ENCODE results near the gene PLS3.
"Not testable (repeated sequence)": the region's sequence is repeated elsewhere in the genome, so short reads cannot be mapped to it uniquely, and the experiment has no call there.

The PLS3 gene, protein sequence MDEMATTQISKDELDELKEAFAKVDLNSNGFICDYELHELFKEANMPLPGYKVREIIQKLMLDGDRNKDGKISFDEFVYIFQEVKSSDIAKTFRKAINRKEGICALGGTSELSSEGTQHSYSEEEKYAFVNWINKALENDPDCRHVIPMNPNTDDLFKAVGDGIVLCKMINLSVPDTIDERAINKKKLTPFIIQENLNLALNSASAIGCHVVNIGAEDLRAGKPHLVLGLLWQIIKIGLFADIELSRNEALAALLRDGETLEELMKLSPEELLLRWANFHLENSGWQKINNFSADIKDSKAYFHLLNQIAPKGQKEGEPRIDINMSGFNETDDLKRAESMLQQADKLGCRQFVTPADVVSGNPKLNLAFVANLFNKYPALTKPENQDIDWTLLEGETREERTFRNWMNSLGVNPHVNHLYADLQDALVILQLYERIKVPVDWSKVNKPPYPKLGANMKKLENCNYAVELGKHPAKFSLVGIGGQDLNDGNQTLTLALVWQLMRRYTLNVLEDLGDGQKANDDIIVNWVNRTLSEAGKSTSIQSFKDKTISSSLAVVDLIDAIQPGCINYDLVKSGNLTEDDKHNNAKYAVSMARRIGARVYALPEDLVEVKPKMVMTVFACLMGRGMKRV

DNA sequence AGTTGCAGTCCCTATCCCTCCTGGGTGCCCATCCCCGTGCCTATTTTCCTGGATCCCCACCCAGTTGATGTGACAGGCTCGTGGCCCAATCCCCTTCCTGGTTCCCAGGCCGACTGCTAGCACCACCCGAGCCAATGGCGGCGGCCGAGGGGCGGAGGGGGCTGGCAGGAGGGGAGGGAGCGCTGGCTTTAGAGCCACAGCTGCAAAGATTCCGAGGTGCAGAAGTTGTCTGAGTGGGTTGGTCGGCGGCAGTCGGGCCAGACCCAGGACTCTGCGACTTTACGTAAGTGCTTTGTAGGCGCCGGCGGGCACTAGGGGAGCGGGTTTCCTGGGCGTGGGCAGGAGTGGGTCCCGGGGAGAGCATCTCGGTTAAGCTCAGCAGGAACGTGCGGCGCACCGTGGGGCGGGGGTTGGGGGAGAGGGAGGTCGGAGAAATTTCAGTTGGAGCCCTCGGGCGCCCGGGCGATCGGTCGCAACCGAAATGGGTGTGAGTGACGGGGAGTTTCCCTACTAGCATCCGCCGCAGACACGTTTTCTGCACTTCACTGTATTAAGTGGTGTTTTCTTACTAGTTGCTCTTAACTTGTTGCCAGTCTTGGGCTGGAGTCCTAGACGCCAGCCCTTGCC is at the start of gene PLS3:
PLS3 (plus strand) TSS at position 197 of the 627 bp plus-strand sequence. CDS start 49,077 bp downstream, outside the sequence.
- no peak for DNase-seq (ENCODE audit: low spot score)

DNA sequence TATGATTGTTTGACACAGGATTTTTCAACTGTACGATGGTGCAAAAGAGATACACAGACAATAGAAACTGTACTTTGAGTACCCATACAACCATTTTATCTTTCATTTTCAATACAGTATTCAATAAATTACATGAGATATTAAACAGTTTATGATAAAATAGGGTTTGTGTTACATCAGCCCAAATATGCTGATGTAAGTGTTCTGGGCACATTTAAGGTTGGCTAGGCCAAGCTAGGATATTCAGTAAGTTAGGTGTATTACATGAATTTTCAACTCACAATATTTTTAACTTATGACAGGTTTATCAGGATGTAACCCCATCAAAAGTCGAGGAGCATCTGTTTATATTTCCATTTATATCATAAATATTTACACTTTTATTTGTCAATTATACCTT is 42.9 kb upstream of the PLS3 start:
- no peak for DNase-seq (ENCODE audit: low spot score)

DNA sequence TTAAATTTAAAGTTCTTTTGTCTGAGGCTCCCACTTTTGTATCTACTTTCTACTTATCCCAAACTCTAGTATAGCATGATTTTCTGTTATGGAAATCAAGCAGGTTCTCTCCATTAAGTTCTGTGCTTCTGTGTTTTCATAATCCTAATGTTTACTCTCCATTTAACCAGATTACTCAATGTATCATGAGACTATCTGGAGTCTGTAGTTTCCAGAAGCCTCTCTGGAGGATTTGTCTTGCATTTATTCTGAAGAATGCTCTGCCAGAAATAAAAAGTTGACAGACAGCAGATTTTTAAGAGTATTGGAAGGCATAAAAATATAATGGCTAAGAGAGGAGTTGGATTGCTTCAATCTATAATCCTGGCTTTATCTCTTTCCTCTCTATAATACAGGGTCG is 39.2 kb upstream of the PLS3 start:
- no peak for DNase-seq (ENCODE audit: low spot score)

DNA sequence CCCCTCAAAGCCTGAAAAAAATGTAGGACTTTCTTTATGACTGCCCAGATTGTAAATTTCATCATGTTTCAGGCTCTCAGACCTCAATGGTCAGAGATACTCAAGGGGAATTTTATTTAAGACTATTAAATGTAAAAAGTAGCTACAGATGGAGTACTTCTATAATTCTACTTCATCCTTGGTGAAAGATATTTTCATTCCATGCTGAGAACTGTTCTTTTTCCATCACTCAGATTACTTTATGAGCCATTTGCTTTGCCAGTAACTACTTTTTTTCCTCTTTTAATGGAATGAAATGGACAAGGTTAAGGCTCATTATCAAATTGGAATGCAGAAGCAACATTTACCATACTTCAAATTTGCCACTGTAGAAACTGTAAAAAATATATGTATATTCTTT is 38.0 kb upstream of the PLS3 start:
- DNase-seq (ENCODE audit: low spot score): no peak

DNA sequence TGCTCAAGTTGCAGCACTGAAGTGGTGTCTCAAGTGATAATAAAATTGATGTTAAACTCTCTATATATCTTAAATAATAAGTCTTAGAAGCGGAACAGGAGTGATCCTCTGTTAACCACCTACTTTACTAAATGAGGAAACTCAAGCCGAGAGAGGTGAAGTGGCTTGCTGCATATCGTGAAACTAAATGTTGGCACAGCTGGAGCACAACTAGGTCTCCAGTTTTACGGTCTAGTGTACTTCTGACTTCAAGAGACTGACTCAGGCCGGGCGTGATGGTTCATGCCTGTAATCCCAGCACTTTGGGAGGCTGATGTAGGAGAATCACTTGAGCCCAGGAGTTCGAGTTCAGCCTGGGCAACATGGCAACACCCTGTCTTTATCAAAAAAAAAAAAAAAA is 35.5 kb upstream of the PLS3 start:
- DNase-seq (ENCODE audit: low spot score): no peak

DNA sequence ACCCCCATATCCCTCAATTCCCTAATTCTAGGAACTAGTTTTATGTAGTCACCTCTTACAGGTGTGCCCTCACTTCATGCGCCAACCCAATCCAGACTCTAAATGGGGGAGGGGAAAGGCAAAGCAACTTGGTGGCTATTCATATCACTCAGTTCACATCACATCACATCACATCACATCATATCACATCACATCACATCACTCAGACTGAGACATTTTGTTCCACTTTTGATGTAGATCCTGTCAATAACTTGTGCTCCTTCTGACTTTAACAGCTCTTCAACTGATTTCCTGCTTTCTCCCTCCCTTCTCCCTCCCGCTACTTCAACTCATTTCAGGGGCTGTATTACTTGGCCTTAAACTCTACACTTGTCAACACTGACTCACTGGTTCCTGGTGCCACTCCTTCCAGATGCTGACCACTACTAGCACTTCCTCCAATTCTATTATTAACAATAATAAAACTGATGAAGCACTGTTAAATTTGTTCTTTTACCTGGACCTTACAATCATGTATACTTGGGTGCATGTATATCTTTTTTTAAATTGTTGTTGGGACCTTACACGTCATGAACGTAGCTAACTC is 29.1 kb upstream of the PLS3 start:
- no peak for DNase-seq (ENCODE audit: low spot score)

DNA sequence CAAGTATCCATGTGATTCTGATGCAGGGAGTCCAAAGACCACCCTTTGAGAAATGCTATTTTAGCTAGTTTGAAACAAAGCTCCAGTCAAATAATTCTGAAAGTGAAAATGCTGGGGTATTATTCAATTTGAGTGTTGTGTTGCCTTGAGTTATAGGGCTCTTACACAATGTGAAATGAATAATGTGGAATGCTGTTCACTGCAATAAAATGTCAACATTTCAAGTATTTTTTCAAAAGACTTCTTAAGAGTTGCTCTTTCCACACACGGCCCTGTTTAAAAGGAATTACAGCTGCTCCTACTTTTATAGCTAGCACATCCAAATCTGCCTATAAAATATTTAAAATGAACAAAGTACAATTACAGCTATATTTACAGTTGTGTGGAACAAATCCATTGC is 27.5 kb upstream of the PLS3 start:
- no peak for DNase-seq (ENCODE audit: low spot score)

DNA sequence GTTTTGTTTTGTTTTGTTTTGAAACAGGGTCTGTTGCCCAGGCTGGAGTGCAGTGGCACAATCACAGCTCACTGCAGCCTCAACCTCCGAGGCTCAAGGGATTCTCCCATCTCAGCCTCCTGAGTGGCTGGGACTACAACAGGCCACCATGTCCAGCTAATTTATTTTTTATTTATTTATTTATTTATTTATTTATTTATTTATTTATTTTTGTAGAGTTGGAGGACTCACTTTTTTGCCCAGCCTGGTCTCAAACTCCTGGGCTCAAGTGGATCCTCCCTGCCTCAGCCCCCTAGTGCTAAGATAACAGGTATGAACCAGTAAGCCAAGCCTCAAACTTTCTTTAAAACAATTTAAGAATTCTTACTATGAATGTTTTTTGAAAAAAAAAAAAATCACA is 26.6 kb upstream of the PLS3 start:
- no peak for DNase-seq (ENCODE audit: low spot score)

DNA sequence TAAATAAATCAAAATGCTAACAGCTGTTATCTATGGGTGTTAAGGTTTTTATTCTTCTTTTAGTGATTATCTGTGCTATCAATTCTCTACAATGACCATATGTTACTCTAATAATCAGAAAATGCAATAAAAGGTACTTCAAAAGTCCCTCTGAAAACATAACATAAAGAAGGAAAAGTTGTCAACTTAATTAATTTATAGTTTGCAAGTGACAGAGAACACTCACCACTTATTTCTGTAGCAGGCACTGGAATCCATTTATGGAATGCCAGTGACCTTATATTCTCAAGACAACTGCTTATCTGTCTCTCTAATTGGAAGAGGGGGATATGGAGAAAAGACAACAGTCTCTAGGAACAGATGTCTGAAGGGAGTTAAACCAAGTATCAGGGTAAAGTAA is 25.6 kb upstream of the PLS3 start:
- no peak for DNase-seq (ENCODE audit: low spot score)

DNA sequence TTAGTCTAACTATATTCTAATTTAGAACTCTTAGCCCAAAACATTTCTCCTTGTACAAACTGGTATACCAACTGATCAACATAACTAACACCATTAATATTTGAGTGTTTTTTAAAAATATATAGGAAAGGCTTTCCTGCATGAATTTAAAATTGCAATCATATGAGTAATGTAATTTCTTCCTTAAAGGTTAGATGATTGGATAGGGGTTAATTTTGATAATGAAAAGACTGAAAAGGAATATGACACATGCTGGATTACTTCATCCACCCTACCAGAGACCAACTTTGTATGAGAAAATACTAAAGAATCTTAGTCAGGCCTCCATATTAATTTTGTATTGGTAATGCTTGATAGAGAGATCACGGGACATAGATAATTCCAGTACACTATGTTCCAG is 25.1 kb upstream of the PLS3 start:
- DNase-seq (ENCODE audit: low spot score): no peak

DNA sequence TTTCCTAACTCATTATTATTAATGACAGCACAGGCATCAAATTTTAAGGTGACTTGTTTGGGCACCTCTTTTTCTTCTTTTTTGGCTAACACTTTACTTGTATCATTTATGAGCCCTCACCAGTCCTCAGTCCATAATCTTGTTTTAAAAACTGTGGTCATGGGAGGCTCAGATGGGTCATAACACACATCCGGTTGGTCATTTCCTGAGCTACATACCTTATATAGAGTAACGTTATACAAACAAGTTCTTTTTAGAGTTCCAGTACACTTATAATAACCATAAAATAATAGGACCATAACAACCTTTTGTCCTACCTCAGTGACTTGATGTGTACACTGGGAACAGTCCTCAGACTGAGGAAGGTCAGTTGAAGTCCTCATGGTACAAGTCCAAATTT is 21.1 kb upstream of the PLS3 start:
- no peak for DNase-seq (ENCODE audit: low spot score)

DNA sequence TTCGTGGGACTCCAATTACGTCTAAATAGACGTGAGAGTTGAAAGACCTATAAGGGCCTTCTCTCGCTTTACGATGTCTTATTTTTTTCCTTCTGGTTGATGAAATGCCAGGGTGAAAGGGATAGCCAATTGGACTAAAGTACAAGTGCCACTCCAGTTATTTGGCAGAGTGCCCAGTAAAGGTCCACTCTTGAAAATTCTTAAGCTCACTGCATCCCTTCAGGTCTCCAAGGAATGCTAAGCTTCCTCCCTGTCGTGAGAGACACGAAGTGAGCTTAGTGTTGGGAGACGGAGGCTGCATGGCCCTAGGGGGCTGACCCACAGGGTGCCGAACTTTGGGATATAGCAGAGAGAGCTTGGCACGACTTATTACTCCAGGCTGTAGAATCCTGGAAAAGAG is 19.9 kb upstream of the PLS3 start:
- not testable (repeated sequence) for DNase-seq (ENCODE audit: low spot score)

DNA sequence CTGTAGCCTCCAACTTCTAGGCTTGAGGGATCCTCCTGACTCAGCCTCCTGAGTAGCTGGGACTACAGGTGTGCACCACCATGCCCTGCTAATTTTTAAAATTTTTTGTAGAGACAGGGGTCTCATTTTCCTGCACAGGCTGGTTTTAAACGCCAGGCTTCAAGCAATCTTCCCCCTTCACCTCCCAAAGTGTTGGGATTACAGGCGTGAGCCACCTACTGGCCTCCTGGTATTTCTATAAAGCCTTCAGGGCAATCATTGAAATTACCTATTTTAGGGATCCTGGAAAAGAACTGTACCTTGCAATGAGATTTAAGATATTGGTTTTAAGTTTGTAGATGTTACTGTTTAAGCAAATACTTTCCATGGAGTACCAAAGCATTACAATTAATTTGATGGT is 13.5 kb upstream of the PLS3 start:
- DNase-seq (ENCODE audit: low spot score): no peak

DNA sequence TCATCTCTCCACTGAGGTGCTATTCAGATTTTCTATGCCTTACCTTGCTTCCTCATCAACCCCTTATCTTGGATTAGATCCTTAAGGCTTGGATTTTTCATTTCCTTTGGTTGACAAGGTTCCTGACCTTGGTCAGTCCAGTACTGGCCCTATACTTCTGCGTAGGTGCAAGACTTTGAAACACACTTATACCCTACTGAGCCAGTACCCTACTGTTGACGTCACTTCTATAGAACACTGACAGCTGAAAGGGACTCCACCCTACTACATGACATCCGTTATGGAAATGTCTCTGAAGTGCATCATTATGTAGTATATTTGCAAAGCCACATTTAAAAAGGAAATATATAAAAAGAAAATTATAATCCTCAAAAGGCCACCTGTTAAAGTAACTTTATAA is 12.0 kb upstream of the PLS3 start:
- no peak for DNase-seq (ENCODE audit: low spot score)

DNA sequence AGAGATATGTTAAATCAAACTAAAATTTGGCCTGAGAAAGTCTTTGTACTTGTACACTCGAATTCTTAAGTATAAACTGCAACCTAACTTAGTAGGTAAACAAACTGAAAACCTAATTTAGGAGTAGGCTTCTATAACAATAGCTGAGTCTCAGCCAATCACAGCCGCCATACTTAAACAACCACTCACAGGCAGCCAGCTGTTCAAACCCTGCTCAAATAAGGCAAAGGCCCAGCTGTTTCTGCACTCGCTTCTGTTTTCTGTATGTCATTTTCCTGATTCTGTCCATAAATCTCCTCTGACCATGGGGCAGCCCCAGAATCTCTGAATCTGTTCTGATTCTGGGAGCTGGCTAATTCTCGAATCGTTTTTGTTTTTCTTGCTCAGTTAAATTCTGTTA is 7.8 kb upstream of the PLS3 start:
- no peak for DNase-seq (ENCODE audit: low spot score)

DNA sequence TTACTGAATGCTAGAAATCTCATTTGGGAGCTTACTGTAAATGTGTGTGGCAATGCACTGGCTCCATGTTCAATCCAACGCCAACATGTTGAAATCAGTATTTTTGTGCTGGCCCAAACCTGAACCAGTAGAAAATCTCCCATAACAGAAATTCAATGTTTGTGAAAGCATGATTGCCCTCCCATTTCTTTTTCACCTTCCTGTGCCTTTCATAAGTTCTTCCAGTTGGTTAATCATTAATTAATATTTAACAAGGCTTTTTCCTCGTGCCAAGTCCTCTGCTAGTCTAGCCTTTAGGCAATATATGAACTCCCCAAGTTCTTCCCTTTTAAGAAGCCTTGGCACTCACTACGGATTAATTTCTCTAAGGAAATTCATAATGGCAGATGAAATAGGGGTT is 1.3 kb upstream of the PLS3 start:
- no peak for DNase-seq (ENCODE audit: low spot score)

DNA sequence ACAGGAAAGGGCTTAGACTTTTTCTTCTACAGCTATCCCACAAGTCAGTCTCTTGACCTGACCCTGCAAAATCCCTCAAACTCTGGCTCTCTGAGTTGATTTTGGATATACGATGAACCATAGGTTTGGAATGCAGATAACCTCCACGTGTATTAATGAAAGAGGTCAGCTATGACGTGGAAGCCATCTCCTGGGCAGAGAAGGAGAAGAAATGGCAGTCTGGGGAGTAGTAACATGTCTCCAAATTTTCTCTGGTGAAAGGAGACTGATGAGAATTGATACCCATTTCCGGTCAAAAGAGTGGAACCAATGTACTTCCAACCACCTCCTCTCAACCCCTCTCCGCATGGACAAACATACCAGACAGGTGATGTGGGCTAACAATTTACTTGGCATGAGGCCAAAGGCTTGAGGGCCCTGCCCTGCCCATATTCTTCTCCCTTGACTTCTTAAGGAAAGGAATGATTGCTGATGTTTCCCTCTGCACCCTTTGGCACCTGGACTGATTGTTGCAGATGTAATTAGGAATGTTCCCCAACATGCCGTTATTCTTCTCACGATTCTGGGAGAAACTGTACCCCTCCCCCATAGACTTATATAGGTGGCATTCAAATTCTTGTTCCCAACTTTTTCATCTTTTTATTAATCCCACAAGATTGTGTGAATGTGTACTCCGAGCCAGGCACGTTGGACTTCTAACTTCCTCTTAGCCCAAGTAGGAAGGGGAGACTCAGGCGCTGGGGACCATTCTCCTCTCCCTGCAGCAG is 580 bp upstream of the PLS3 start:
- DNase-seq (ENCODE audit: low spot score): no peak

DNA sequence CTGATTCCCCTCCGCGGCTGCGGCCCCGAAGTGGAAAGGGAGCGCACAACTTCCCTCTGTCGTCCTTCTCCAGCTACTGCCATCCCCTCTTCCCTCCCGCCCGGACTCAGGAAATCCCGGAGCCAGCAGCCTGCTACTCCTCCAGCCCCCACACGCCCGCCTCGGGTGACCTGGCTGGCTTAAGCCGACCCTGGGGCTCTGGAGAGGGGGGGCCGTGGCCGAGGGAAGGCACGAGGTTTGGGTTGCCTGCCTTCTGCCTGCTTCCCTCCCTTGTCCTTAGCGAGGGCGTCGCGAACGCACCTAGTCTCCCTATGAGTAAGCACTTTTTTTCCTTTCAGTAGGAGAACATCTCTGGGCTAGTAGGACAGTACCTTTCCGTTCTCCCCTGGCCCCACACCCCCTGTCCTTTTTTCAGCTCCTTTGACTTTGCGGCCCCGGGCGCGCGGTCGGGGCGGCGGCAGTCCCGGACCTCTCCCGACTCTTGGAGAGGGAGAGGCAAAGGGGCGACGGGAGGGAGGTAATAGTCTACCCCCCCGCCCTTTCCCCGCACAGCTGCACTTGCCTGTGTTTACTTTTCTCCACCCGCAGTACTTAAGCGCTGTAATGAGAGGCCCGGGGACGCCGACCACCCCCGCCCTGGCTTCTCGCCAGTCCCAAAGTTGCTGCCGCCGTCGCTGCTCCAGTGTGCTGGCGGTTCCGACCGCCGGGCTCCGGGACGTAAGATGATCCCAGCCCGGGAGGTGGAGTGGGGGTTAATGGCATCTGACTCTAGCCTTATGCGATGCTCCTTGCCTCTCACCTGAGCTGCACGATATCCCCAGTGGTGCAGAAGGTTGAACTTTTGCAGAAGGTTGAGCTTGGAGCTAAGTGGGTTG is 868 bp downstream of the PLS3 start:
- no peak for DNase-seq (ENCODE audit: low spot score)

DNA sequence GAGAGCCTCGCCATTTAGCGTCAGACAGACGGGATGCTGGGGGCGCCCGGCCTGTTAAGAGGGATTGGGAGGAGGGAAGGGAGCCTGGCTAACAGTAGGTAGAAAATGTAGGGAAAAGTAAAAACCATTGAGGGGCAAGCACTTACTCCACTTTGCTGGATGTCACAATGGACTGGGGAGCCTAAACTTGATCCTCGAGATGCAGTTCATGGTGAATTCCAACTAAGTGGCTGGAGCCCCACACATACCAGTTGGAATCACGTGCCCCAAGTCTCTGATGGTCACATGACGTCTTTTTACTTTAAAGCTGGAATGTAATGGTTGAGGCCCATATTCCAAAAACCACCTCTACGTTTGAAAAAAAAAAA is 1.5 kb downstream of the PLS3 start:
- no peak for DNase-seq (ENCODE audit: low spot score)

DNA sequence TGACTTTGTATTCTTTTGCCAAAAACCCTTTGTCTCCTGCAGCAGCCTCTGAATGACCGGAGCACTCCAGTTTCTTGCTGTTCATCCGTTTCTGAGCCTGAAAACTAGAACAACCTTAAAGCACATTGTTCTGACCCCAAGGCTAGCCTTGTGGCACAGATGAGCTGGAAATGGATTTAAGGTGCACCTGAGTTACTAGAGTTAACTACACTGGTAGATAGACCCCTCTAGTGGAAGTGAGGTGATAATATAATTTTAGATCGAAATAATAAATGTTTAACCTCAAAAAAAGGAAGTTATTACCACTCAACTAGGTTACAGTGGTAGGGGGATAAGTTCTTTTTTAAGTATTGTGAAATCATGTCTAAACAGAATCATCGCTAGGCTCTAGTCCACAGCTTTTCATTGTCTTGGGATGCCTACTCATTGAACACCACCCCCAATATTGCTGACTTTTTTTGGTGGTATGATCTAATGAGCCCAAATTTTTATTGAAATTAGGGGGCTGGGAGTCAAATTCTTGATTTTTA is 2.7 kb downstream of the PLS3 start:
- DNase-seq (ENCODE audit: low spot score): no peak

DNA sequence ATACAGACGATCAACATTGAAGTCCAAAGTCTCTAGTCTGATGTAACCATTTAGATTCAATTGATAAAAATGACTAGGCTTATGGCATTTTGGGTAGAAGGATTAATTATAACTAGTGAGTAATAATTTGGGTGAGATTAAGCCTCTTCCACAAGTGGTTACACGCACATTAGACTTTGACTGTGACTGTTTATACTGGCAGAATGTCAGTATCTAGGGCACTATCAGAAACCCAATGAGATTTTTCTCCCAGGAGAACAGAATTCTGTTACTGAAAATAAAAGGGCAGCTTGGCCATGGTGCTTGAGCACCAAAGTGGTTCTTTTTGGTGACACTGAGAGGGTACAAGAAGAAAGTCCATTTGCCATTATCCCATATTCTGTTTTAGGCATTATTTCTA is 3.3 kb downstream of the PLS3 start:
- no peak for DNase-seq (ENCODE audit: low spot score)

Measured in CD4-positive, alpha-beta T cell treated with Interleukin-6 at 100 ng/mL for 8 hours (primary cell).